HG03457 (cell line): ENCODE measurements around the gene KRTAP1-1.
"Not testable (repeated sequence)": the region's sequence is repeated elsewhere in the genome, so short reads cannot be mapped to it uniquely, and the experiment has no call there.

Experiments
- ATAC-seq: cut with Tn5 transposase; IDR thresholded peaks from one replicate; pipeline ENCODE4 v1.9.1; 2021; ENCODE audit warnings: moderate number of reproducible peaks; ENCODE audit not compliant: unreplicated experiment

KRTAP1-1 gene

DNA sequence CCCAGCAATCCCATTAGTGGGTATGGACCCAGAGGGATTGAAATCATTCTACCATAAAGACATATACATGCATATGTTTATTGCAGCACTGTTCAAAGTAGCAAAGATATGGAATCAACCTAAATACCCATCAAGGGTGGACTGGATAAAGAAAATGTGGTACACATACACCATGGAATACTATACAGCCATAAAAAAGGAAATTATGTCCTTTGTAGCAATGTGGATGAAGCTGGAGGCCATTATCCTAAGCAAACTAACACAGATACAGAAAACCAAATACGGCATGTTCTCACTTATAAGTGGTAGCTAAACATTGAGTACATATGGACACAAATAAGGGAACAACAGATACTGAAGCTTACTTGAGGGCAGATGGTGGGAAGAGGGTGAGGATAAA lies 16.3 kb upstream of the KRTAP1-1 start:
- no peak for ATAC-seq

DNA sequence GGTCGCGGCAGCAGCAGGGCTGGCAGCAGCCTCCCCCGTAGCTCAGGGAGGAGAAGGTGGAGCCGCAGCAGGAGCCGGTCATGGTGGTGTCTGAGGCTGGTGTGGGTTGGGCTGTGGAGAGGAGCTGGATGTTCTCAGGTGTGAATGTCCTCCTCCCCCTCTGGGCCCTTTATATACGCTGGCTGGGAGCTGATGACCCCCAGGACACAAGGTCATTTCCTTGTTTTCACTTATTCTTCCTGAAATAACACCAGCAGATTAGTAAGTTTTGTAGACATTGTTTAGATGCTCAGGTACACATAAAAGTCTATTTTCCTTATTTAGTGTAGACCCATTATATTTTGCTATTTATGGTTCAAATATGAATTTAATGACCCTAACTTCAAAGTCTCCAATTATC lies 13.9 kb upstream of the KRTAP1-1 start, which contains the start of gene KRTAP2-2:
Gene KRTAP2-2, minus strand, starts transcription at position 101 of the 400 bp plus-strand sequence. Its CDS starts 19 bp downstream, at position 82.
- not testable (repeated sequence) for ATAC-seq

DNA sequence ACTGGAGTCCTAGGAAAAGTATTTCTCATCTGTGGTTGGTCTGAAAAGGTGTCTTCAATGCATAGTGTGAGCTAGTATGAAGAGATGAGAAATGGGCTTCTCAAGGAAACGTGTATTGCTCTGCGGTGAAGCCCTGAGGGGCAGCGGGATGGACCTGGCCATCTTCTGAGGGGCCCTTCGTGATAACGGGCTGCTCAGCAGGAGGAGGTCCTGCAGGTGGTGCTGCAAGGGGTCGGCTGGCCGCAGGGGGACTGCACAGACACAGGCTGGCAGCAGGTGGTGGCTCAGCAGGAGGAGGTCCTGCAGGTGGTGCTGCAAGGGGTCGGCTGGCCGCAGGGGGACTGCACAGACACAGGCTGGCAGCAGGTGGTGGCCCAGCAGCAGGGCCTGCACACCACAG lies 13.3 kb upstream of the KRTAP1-1 start:
- ATAC-seq, result not testable (repeated sequence)

DNA sequence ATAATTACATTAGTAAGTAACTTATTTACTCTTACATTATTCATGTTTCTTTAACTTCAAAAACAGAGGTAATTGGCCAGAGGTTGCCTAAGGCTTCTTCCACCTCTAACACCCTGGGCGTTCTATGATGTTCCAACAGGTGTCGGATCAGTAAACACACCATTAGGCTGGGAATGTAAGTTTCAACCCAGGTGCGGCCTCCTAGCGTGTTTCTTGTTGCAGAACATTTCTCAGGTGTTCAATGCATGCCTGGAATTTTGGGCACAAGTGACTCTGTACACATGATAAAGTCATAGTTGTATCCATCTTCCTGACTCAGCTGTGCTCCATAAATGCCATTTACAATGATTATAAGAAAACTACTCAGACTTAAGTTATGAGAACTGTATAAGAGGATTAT lies 12.8 kb upstream of the KRTAP1-1 start:
- ATAC-seq, result no peak

DNA sequence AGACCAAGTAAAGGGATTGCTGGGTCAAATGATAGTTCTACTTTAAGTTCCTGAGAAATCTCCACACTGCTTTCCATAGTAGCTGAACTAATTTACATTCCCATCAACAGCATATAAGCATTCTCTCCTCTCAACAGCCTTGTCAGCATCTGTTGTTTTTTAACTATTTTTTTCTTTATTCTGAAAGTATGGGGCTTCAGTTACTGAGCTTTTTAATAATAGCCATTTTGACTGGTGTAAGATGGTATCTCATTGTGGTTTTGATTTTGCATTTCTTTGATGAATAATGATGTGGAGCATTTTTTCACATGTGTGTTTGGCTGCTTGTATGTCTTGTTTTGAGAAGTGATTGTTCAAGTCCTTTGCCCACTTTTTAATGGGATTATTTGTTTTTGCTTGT lies 11.3 kb upstream of the KRTAP1-1 start:
- no peak for ATAC-seq

DNA sequence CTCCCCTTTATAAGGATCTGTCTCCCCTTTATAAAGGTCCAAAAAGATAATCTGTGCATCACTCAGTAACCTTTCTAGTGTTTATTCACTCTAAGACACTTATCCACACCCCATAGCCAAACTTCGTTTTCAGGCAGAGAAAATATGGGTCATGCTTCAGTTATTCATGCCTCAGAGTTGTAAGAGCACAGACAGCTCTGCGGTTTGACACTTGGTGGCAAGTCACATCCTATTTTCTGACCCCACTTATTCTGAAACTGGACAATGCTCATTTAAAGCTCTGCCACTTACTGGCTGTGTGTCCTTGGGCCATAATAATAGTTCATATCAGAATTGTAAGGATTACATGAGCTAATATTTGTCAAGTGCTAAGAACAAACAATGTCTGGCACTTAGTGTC lies 7.9 kb upstream of the KRTAP1-1 start:
- no peak for ATAC-seq

DNA sequence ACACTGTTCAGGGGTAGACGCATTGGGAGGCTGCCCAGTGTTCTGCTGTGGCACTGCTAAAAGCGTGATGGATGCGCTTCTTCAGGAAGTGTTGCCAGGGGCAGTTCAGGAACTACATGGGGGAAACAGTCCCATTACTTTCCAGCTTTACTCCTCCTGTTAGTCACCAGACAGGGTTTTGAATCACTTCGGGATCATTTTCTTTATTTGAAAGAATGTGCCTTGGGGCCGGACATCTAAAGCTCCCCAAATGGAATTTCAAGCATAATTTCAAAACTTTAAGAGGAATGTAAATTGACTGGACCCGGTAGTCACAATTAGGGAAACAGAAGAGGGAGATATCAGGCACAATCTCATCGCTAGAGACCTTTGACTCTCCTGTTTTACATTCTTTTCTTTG lies 7.2 kb upstream of the KRTAP1-1 start:
- ATAC-seq, result no peak

DNA sequence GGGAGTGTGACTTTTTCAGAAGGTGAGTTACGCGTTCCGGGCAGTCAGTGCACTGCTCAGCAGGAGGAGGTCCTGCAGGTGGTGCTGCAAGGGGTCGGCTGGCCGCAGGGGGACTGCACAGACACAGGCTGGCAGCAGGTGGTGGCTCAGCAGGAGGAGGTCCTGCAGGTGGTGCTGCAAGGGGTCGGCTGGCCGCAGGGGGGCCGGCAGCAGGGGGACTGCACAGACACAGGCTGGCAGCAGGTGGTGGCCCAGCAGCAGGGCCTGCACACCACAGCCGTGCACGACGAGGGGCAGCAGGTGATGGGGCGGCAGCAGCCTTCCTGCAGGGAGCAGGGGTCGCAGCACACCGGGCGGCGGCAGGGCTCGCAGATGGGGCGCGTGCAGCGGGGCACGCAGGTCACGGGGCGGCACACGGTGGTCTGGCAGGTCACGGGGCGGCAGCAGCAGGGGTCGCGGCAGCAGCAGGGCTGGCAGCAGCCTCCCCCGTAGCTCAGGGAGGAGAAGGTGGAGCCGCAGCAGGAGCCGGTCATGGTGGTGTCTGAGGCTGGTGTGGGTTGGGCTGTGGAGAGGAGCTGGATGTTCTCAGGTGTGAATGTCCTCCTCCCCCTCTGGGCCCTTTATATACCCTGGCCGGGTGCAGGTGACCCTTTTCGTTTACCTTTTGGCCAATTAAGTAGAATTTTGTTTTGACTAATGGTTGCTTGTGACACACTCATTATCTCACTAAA lies 5.7 kb upstream of the KRTAP1-1 start, which contains the start of gene KRTAP2-1:
Gene KRTAP2-1, minus strand, starts transcription at position 582 of the 731 bp plus-strand sequence. Its CDS starts 49 bp downstream, at position 533.
- ATAC-seq, result not testable (repeated sequence)

DNA sequence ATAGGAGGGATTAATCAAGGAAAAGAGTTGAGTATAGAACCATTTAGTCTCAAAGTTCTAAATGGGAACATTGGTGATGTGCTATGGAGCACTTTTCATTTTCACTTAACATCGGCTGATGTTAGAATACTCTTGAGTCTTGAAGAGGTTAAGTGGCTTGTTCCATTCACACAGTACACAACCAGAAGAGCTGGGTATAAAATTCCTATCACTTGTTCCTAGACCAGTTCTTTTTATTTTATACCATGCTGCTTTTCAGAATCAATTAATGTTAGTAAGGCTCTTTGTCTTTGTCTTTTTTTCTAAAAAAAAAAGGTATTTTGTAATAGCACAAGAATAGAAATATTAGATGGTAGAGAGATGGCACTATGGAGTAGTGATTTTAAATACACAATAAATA lies 1.7 kb upstream of the KRTAP1-1 start:
- ATAC-seq, result no peak

DNA sequence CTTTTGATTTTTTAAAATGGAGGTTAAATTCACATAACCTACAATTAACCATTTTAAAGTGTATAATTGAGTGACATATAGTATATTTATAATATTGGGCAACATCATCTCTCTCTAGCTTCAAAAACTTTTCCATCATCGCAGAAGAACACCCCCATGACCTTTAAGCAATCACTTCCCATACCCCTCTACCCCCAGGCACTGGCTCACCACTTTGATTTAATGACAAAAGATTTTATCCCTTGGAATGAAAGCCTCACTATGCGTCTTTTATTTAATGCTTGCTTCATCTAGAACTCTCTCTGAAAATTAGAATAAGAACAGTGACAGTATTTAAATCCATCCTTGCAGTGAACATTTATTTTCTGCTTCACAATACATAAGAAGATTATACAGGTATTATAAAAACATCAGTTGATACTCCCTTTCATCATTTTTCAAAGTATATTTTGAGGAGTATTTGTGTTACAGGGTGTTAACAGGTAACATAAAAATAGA lies 3.3 kb downstream of the KRTAP1-1 start:
- ATAC-seq, result no peak

DNA sequence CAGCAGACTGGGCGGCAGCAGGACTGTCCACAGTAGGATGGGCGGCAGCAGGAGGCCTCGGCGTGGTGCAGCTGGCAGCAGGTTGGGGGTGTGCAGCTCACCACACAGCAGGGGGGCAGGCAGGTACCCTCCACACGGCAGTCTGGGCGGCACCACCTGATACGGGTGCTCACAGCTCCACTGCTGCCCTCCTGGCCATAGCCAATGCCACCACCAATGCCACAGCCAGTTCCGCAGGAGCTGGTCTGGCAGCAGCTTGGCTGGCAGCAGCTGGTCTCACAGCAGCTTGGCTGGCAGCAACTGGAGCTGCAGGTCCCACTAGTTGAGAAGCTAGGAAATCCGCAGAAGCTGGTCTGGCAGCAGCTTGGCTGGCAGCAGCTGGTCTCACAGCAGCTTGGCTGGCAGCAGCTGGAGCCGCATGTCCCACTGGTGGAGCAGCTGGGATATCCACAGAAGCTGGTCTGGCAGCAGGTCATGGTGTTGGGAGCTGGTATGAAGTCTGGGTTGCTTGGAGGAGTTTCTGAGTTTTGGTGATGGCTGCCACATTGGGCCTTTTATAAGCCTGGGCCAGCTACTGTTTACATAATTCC lies 6.8 kb downstream of the KRTAP1-1 start, which contains the start of gene KRTAP1-3:
Gene KRTAP1-3, minus strand, starts transcription at position 529 of the 590 bp plus-strand sequence. Its CDS starts 53 bp downstream, at position 476.
- not testable (repeated sequence) for ATAC-seq

DNA sequence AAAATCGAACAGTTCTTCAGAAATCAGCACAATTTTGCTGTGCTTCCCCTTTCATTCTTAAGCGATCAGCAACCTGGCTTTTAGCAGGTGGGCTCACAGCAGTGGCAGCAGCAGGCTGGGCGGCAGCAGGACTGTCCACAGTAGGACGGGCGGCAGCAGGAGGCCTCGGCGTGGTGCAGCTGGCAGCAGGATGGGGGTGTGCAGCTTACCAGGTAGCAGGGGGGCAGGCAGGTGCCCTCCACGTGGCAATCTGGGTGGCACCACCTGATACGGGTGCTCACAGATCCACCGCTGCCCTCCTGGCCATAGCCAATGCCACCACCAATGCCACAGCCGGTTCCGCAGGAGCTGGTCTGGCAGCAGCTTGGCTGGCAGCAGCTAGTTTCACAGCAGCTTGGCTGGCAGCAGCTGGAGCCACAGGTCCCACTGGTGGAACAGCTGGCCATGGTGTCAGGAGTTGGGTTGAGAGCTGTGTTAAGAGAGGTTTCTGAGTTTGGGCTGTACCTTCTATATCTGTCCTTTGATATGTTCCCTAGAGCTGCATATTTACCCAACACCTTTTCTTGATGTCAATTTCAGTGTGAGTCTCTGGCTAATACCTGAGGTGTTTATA lies 11.5 kb downstream of the KRTAP1-1 start, which contains the start of gene KRTAP1-4:
Gene KRTAP1-4, minus strand, starts transcription at position 563 of the 613 bp plus-strand sequence. Its CDS starts 117 bp downstream, at position 446.
- ATAC-seq, result no peak

DNA sequence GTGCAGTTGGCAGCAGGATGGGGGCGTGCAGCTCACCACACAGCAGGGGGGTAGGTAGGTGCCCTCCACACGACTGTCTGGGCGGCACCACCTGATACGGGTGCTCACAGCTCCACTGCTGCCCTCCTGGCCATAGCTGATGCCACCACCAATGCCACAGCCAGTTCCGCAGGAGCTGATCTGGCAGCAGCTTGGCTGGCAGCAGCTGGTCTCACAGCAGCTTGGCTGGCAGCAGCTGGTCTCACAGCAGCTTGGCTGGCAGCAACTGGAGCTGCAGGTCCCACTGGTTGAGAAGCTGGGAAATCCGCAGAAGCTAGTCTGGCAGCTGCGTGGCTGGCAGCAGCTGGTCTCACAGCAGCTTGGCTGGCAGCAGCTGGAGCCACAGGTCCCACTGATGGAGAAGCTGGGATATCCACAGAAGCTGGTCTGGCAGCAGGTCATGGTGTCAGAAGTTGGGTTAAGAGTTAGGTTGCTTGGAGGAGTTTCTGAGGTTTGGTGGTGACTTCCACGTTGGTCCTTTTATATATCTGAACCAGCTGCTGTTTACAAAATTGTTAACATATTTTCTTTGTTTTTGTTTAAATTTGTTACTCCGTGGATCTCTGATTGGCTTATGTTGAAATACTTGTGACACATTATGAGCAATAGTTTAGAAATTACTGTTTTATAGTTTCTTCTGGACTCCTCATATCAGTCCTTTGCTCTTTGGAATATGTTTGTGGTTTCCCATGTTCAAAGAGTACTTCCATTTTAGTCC lies 14.4 kb downstream of the KRTAP1-1 start, which contains the start of gene KRTAP1-5:
Gene KRTAP1-5, minus strand, starts transcription at position 494 of the 757 bp plus-strand sequence. Its CDS starts 53 bp downstream, at position 441.
- ATAC-seq, result no peak

DNA sequence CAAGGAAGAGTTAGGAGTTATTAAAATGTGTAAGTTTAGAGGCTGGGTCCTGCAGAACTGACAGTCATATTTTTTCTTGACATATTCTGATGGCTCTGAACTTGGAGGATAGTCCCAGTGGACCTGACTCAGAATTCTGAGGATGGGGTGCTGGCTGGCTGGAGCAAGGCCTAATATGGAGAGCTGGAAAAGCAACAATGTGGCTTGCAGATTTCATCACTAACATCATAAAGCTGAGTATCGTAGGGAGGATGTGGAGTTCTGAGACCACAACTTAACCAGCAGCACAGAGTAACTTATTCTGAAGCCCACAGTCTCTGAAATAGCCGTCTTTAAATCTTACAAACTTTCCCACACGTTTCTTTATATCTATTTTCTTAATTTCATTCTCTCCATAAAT lies 16.6 kb downstream of the KRTAP1-1 start:
- no peak for ATAC-seq

DNA sequence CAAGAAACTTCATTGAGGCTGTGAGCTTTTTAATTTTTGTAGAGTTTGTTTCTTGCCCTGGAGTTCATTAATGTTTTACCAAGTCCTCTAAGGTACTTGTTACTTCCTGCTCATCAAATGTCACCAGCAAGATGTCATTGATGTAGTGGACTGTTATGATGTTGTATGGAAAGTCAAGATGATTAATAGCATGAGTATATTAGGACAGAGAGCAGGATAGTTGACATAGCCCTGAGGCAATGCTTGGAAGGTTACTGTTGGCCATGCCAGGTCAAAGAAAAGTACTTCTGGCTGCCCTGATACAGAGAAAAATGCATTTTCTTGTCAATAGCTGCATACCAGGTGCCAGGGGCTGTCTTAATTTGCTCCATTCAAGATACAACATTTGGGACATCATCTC lies 20.9 kb downstream of the KRTAP1-1 start:
- ATAC-seq, result no peak

DNA sequence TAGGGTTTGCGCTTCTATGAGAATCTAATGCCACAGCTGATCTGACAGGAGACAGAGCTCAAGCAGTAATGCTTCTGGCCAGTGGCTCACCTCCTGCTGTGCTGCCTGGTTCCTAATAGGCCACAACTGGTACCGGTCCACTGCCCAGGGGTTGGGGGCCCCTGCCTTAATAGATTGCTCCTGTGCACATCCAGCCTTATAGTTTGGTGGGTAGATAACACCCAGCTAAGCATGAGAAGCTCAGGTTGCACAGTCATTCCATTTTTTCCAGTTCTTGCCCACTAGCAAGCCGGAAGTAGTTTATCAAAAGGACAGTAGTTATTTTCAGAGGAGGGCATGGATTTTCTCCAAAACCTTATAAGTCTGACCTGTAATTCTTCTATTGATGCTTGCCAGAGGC lies 21.8 kb downstream of the KRTAP1-1 start:
- ATAC-seq, result no peak

DNA sequence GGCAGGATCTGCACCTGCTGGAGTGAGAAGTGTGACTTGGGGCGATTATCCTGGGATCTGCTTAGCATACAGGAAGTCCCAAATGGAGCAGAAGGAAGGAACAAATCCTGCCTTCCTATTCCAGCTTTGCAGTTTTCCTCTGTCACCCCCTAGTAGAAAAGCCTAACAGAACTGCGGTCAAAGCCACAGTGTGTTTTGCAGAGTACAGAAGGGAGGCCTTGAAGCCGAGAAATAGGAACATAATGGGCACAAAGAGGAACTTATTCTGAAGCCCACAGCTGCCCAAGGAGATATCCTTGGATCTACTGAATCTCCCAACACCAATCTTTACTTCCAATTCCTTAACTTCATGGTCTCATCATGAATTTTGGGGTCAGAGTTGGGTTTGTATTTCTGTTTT lies 22.7 kb downstream of the KRTAP1-1 start:
- ATAC-seq, result no peak

DNA sequence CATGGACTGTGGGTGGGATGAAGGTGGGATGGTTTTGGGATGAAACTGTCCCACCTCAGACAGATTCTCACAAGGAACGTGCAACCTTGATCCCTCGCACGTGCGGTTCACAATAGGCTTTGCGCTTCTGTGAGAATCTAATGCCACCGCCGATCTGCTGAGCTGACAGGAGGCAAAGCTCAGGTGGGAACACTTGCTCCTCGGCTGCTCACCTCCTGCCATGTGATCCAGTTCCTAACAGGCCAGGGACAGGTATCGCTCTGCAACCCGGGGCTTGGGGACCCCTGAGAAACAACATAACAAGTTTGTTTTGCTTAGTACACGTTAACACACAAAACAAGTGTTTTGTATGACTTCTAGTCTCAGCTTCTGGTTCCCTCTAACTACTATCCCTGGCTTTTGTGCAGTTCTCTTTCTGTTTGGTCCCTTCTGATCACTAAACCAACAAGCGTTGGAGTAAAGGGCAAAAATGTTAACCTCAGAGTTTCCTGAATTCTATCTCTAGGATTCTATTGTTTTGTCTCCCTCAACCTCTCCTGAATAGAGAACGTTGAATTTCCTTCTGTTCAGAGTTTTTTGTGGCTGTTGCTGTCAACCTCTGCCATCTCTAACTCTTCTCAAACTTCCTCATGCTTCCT lies 24.6 kb downstream of the KRTAP1-1 start:
- ATAC-seq, result no peak

DNA sequence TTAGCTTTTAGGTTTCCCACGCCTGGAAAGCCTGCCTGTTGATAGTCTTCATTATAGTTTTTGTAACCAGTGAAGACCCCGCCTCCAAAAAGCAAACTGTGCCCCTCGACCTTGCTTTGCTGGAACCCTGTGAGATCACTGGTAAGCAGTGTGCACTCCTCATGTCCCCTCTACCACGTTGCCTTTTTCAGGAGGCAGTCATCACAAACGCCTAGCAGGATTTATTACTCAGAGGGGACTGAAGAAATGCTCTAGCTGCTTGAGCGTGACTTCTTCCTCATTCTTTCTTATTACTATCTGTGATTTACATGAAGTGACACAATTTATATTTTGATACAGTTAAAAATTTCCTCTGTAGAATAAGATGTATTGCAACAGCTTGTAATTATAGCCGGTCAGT lies 25.8 kb downstream of the KRTAP1-1 start:
- ATAC-seq, result no peak

DNA sequence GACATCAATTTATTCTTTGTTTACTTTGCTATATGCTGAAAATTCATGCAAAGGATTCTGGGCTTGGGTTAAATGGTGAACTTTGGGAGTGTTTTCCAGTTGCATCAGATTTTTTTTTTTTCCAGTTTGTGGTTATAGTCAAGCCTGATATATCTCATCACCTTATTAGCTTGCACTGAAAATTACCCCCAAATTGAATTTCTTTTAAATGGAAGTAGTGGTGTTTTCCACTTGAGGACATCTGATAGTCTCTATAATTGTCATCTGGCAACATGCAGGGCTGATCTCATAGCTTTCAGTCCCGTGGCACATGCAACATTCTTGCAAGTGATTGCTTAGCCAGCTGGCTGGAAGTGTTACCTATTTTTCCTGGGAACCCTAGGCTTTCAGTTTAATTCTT lies 27.6 kb downstream of the KRTAP1-1 start:
- no peak for ATAC-seq
